ENCODE measurements around the gene CCIN.
"Not testable (repeated sequence)": the region's sequence is repeated elsewhere in the genome, so short reads cannot be mapped to it uniquely, and the experiment has no call there.

Gene CCIN

DNA sequence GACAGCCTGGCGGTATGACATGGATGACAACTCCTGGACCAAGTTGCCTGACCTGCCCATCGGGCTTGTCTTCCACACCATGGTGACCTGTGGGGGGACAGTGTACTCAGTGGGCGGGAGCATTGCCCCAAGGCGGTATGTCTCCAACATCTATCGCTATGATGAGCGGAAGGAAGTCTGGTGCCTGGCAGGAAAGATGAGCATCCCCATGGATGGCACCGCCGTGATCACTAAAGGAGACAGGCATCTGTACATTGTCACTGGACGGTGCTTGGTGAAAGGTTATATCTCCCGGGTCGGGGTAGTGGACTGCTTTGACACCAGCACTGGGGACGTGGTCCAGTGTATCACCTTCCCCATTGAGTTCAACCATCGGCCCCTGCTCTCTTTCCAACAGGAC is 1.3 kb downstream of the CCIN start:
- DNase-seq (ENCODE audit: low spot score) = no peak
- ChIA-PET CTCF (interaction anchor here (0.7 kb wide), 2 partner anchors 28 to 215 kb away, joined by 3 read pairs; no protein-coding TSS in a partner anchor), POLR2A (ENCODE audit: low non-redundant PET) (no interaction called here)
- no peak overlapping the region for H3K27ac ChIP-seq
- TF ChIP-seq, protein P1, sequence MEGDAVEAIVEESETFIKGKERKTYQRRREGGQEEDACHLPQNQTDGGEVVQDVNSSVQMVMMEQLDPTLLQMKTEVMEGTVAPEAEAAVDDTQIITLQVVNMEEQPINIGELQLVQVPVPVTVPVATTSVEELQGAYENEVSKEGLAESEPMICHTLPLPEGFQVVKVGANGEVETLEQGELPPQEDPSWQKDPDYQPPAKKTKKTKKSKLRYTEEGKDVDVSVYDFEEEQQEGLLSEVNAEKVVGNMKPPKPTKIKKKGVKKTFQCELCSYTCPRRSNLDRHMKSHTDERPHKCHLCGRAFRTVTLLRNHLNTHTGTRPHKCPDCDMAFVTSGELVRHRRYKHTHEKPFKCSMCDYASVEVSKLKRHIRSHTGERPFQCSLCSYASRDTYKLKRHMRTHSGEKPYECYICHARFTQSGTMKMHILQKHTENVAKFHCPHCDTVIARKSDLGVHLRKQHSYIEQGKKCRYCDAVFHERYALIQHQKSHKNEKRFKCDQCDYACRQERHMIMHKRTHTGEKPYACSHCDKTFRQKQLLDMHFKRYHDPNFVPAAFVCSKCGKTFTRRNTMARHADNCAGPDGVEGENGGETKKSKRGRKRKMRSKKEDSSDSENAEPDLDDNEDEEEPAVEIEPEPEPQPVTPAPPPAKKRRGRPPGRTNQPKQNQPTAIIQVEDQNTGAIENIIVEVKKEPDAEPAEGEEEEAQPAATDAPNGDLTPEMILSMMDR (conservative IDR thresholded peaks at IDR 0.05; ENCODE audit: low read depth) = no peak

DNA sequence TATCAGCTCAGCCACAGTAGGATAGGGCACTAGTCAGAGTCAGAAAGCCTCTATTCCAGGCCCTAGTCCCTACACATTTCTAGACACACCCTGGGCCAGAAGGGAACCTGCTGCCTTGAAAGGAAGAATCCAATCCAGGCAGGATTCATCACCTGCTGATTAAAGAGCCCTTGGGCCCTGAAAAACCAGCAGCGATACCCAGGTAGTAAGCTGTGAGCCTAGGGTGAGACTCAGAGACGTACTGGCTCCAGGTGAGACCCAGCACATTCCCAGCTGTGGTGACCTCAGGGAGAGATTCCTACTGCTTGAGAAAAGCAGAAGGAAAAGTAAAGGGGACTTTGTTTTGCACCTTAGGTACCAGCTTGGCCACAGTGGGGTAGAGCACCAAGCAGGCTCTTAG is 4.7 kb downstream of the CCIN start:
- ChIA-PET POLR2A (ENCODE audit: low non-redundant PET) (no interaction called here), CTCF (interaction anchor here (0.8 kb wide), 1 partner anchor 14 kb away, joined by 3 read pairs; no protein-coding TSS in a partner anchor)
- no peak overlapping the region for H3K27ac ChIP-seq
- TF ChIP-seq, protein P1 (conservative IDR thresholded peaks at IDR 0.05; ENCODE audit: low read depth) = no peak
- DNase-seq (ENCODE audit: low spot score) = no peak

DNA sequence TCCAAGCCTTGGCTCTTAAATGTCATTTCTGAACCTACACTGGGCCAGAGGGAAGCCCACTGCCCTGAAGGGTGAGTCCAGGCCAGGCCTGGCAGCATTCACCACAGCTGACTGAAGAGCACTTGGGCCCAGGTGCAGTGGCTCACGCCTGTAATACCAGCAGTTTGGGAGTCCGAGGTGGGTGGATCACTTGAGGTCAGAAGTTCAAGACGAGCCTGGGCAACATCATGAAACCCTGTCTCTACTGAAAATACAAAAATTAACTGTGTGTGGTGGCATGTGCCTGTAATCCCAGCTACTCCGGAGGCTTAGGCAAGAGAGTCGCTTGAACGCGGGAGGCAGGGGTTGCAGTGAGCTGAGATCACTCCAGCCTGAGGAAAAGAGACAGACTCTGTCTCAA is 5.1 kb downstream of the CCIN start:
- POLR2A ChIA-PET (ENCODE audit: low non-redundant PET) = no interaction called here
- CTCF ChIA-PET = no interaction called here
- no peak overlapping the region for H3K27ac ChIP-seq
- TF ChIP-seq, protein P1 (conservative IDR thresholded peaks at IDR 0.05; ENCODE audit: low read depth) = no peak
- no peak for DNase-seq (ENCODE audit: low spot score)

DNA sequence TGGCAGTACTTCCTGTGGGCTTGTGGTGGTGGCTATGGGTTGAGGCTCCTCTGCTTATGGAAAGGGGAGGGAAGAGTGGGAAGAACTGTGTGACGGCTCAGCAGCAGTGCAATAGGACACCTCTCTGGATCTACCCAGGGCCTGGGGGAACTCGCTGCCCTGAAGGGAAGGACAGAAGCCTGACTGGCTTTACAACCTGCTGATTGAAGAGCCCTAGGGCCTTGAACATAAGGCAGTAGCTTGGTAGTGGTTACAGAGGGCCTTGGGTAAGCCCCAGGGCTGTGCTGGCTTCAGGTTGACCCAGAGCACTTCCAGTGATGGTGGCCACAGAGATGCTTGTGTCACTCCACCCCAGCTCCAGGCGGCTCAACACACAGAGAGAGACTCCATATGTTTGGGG is 5.5 kb downstream of the CCIN start:
- CTCF ChIA-PET = no interaction called here
- H3K27ac ChIP-seq = no peak overlapping the region
- POLR2A ChIA-PET (ENCODE audit: low non-redundant PET) = no interaction called here
- DNase-seq (ENCODE audit: low spot score) = no peak
- TF ChIP-seq, protein P1 (conservative IDR thresholded peaks at IDR 0.05; ENCODE audit: low read depth) = no peak

DNA sequence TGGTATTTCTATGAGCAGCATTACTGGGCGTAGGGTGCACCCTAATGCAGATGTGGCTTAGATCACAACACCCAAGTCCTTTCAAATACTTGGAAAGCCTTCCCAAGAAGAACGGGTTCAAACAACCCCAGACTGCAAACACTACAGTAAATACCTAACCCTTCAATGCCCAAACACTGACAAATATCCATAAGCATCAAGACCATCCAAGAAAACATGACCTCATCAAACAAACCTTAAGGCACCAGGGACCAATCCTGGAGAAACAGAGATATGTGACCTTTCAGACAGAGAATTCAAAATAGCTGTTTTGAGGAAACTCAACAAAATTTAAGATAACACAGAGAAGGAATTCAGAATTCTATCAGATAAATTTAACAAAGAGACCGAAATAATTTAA is 6.0 kb downstream of the CCIN start:
- CTCF ChIA-PET = interaction anchor here (0.7 kb wide), 1 partner anchor 399 kb away, joined by 3 read pairs; no protein-coding TSS in a partner anchor
- POLR2A ChIA-PET (ENCODE audit: low non-redundant PET); DNase-seq (ENCODE audit: low spot score); H3K27ac ChIP-seq: not testable (repeated sequence)

DNA sequence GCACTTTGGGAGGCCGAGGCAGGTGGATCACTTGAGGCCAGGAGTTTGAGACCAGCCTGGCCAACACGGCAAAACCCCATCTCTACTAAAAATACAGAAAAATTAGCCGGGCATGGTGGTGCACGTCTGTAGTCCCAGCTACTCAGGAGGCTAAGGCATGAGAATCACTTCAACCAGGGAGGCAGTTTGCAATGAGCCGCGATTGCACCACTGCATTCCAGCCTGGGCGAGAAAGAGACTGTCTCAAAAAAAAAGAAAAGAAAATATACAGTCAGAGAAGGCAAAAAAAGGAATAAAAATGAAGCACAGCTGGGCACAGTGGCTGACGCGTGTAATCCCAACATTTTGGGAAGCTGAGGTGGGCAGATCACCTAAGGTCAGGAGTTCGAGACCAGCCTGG is 7.3 kb downstream of the CCIN start:
- DNase-seq (ENCODE audit: low spot score); H3K27ac ChIP-seq; CTCF ChIA-PET; POLR2A ChIA-PET (ENCODE audit: low non-redundant PET): not testable (repeated sequence)

DNA sequence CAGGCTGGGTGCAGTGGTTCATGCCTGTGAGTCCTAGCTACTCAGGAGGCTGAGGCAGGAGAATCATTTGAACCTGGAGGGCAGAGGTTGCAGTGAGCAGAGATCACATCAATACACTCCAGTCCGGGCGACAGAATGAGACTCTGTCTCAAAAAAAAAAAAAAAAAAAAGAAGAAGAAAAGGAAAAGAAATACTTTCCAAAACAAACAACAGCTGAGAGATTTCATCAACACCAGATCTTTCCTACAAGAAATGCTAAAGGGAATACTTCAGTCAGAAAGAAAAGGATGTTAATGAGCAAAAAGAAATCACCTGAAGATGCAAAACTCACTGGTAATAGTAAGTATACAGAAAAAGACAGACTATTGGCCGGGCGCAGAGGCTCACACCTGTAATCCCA is 8.4 kb downstream of the CCIN start:
- ChIA-PET CTCF (no interaction called here), POLR2A (ENCODE audit: low non-redundant PET) (no interaction called here)
- no peak overlapping the region for H3K27ac ChIP-seq
- TF ChIP-seq, protein P1 (conservative IDR thresholded peaks at IDR 0.05; ENCODE audit: low read depth) = no peak
- DNase-seq (ENCODE audit: low spot score) = no peak

DNA sequence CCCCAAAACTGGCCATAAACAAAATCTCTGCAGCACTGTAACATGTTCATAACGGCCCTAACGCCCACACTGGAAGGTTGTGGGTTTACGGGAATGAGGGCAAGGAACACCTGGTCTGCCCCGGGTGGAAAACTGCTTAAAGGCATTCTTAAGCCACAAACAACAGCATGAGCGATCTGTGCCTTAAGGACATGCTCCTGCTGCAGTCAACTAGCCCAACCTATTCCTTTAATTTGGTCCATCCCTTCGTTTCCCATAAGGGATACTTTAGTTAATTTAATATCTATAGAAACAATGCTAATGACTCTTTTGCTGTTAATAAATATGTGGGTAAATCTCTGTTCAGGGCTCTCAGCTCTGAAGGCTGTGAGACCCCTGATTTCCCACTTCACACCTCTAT is 11.1 kb downstream of the CCIN start:
- H3K27ac ChIP-seq; POLR2A ChIA-PET (ENCODE audit: low non-redundant PET): not testable (repeated sequence)
- CTCF ChIA-PET = interaction anchor here (0.7 kb wide), 1 partner anchor 1236 kb away, joined by 3 read pairs; no protein-coding TSS in a partner anchor

More for the DNA sequence above, 11.1 kb downstream of the CCIN start:
- not testable (repeated sequence) for DNase-seq (ENCODE audit: low spot score)
